Testis (tissue), 2 donors: ENCODE measurements around the gene VPREB1.

Experiments used
- CTCF ChIP-seq, 3 experiments: fragments of 450-650 bp in 2 of 3; fragments of 200-600 bp in 1 of 3; sonication (generic) in 1 of 3; IDR thresholded peaks; one replicate each; pipeline ENCODE4 v1.5.1; 2016 to 2019; ENCODE audit warnings: antibody characterized with exemption in 3 of 3, mild to moderate bottlenecking in 2 of 3, moderate library complexity in 1 of 3
- POLR2A ChIP-seq: fragments of 450-650 bp; IDR thresholded peaks from one replicate; pipeline ENCODE4 v1.6.1; 2017; ENCODE audit warnings: antibody characterized with exemption, mild to moderate bottlenecking, moderate library complexity

GRCh38 chr22:22214819-22215329 lies 29.7 kb upstream of the VPREB1 start:
- TF ChIP-seq CTCF (IDR thresholded peaks at IDR 0.05) (no peak), POLR2A (no peak)
